Activated gamma-delta T cell treated with Interleukin-2 at 50 U/mL for 16 hours (primary cell): ENCODE results near the gene THEMIS.
"Not testable (repeated sequence)": the region's sequence is repeated elsewhere in the genome, so short reads cannot be mapped to it uniquely, and the experiment has no call there.

Experiments used
- DNase-seq: peaks from one replicate; pipeline ENCODE4 v3.0.0-alpha.2; 2020

THEMIS gene

DNA sequence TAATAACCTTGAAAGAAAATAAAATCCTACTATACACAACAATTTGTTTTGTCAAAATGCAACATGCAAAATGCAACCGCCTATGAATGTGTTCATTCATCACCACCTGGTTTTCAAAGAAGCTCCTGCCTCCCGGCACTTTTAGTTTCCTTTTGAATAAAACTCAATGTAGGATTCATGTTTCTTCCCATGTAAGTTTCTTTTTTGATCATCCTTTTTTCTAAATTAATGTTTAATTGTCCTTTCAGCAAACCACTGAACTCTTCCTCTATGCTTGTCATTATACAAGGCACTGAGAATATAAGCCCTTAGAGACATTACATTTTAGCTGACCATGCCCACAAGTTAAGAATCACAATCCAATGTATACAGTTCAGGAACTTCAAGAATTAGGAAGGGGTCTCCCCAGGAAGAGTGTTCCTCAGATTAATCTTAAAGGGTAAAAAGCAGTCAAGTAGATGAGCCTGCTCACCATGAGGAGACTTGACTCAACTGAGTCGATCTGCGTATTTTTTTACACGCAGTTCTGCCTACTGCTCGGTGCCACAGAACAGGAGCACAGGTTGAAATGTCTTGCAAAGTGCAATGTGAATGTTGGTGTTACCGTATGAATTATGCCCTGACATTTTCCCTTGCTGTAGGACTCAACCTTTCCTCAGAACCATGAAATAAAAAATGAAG is 7.2 kb upstream of the THEMIS start:
- DNase-seq = no peak

DNA sequence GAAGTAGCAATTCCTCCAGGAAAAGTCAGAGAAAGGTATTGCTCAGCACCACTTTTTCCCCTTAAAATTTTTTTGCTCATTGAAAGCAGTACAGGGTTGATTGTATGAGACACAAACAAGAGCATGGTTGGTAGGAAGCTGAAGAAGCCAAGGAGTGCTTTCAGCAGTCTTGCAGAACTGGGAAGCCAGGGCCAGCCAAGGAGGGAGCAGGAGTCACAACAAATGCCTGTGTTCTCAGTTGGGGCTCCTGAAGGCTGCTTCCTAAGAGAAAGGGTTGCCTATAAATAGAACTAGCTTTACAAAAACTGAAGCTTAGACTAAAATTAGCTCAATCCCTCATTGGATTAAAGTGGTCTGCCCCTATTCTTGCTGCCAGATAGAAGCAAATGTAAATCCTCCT is 3.3 kb upstream of the THEMIS start:
- DNase-seq = no peak

GRCh38 chr6:127902933-127903332 is 2.1 kb upstream of the THEMIS start:
- no peak for DNase-seq

GRCh38 chr6:127897484-127897883 is 3.4 kb downstream of the THEMIS start:
- DNase-seq = no peak

DNA sequence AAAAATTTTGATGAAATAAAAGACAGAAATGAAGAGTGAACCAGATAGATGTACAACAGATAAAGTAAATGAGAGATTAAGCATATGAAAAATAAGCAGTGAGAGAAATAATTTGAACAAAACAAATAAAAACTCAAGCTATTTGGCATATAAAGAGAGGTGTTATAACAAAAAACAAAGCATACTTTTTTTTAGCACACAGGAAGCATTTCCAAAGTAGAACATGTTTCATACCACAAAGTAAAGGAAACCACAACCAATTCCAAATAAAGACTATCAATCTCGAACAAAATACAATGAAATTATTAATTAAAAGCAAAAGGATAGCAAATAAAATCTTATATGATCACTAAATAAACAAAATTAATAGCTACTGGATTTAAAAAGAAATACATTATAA is 6.8 kb downstream of the THEMIS start:
- no peak for DNase-seq

- no peak for DNase-seq
These were observed 7.3 kb downstream of the THEMIS start for GRCh38 chr6:127893541-127893940.

DNA sequence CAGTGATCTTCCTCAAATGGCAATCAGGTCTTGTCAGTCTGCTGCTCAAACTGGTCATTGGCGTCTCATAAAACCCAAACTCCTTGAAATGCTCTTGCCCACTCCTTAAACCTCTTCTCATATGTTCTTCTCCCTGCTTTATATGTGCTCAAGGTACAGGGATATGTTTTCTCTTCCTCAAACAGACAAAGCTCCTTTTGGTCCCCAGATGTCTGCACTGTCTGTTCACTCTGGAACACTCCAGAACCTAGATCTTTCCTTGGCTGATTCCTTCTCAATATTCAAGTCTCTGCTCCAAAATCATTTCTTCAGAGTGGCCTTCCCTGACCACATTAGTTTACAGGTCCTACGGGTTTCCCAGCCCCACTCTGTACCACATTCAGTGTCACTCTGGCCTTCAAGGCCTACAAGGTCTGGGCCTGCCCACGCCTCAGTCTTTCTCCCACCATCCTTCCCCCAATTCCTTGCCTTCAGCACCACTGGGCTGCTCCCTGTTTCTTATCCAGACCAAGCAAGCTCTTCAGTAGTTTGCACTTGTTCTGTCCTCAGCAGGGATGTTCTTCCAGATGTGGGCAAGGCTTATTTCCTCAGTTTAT is 9.0 kb downstream of the THEMIS start:
- DNase-seq = no peak

GRCh38 chr6:127886603-127887002 is 14.3 kb downstream of the THEMIS start:
- no peak for DNase-seq

DNA sequence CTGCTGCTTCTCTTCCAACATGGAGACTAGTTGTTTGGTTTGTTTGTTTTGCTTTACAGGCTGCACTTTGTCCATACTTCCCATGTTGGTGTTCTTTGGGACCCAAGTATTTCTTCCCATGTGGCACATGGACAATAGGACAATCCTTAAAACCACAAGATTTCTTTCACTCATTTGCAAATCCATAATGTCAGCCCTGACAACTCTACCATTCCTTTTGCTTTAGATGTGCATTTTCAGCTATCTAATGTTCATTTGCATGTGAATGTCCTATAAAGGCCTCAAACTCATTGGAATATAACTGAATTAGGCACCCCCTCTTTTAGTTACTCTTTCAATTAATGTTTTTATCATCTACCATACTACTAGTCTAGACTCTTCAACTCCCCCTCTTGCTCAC is 16.7 kb downstream of the THEMIS start:
- DNase-seq = no peak

- not testable (repeated sequence) for DNase-seq
These were observed 18.9 kb downstream of the THEMIS start for GRCh38 chr6:127881949-127882348.

GRCh38 chr6:127880429-127880828 is 20.4 kb downstream of the THEMIS start:
- DNase-seq = no peak

- DNase-seq = peak; percentile 11
These were observed 21.2 kb downstream of the THEMIS start for GRCh38 chr6:127879685-127880084.

DNA sequence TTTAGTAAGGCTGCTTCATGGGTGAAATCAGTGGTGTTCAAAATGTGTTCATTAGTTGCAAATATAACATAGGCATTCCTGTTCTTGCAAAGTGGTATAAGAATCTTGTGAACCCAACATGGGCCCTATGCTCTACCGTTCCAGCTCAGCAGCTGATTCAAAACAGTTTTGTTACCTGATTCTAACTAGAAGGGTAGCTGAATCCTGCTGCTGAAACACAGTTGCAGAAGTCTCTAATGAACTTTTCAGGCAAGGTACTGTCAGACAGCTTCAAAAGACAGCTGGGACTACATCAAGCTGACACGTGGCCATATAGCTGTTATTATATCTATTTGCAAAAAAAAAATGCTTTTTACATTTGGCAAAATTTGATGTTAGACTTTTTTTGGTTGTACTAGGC is 22.7 kb downstream of the THEMIS start:
- no peak for DNase-seq

- DNase-seq = no peak
These were observed 23.6 kb downstream of the THEMIS start for GRCh38 chr6:127877231-127877630.

- DNase-seq = no peak
These were observed 31.0 kb downstream of the THEMIS start for GRCh38 chr6:127869772-127870404.

GRCh38 chr6:127869183-127869582 is 31.7 kb downstream of the THEMIS start:
- no peak for DNase-seq

DNA sequence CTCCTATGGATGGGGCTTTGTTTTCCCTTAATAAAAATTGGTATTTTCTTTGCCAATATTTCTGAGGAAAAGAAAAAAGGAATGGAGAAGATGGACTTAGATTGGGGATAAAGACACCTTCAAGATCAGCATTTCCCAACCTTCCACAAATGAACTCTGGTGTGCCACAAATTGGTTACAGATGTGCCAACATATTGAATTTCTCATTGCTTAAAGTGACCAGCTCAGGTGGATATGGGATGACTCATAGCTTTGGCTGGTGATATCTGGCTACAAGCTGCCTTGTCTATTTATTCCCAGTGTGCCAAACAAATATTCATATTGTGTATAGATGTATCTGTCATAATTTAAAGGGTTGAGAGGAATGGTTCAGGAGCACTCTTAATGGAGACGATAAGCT is 32.5 kb downstream of the THEMIS start:
- no peak for DNase-seq

DNA sequence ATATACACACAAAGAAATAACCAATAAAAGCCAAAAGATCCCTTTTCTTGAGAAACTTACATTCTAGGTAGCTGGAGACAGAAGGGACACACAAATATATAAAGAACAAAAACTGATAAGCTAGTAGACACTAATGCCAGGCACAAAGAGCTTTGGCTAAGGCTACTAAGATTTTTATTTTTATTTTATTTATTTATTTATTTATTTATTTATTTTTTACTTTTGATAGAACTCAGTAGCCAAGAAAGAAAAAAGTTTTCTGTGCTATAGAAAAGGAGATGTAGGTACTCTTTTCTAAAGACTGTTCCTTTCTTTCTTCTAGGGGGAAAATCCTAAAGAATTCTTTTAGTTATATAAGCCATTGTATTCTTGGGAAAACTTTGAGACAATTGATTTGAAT is 34.1 kb downstream of the THEMIS start:
- DNase-seq = no peak

- DNase-seq = no peak
These were observed 35.8 kb downstream of the THEMIS start for GRCh38 chr6:127865108-127865507.

- DNase-seq = no peak
These were observed 36.2 kb downstream of the THEMIS start for GRCh38 chr6:127864701-127865100.

DNA sequence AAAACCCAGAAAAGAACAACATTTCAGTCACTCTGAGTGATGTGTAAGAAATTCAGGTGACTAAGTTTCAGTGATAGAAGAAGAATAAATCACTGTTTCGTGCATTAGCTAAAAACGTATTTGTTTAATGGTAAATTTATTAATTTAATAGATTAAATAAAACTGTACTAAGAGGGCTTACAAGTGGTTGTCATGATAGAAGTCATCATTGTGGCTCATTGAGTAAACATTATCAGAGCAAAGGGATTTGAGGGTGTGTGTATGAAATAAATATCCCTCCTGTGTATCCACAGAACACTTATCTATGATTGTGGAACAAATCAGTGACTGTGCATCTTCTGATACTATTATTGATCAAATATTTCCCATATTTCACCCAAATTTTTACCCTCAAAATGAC is 40.1 kb downstream of the THEMIS start:
- DNase-seq = no peak

- no peak for DNase-seq
These were observed 40.9 kb downstream of the THEMIS start for GRCh38 chr6:127859956-127860355.

- no peak for DNase-seq
These were observed 42.0 kb downstream of the THEMIS start for GRCh38 chr6:127858727-127859391.

DNA sequence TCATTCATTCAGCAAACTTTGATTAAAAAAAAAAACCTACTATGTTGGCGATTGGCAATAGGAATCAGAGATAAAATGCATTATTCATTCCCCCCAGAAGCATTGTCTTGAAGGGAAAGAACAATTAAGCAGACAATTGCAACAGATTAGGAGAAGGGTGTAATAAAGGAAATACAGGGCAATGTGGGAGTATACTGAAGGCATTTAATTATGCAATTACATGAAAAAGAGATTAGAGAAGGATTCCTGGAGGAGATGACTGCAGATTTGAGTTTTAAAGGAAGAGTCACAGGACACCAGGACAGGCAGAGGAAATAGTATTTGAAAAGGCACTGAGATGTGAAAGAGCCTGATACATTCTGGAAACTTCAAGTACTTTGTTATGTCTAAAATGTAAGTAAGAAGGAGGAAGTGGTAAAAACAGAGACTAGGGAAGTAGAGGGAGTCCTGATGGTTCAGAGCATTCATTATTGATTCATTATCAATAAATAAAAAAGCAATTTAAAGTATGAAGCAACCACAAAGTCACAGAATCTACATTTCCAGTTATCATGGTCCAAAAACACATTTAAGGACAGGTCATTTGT is 43.7 kb downstream of the THEMIS start:
- DNase-seq = no peak
